Measurements from ENCODE around the gene E2F2.

- TF ChIP-seq CTCF (IDR thresholded peaks at IDR 0.05; ENCODE audit: poor library complexity), result no peak
- no peak for TF ChIP-seq EZH2 (IDR thresholded peaks at IDR 0.05; ENCODE audit: borderline replicate concordance)
- TF ChIP-seq EZH2phosphoT487 (IDR thresholded peaks at IDR 0.05; ENCODE audit: low read depth, severe bottlenecking, unreplicated experiment), result no peak
These were observed 60.6 kb downstream of the E2F2 start for GRCh38 chr1:23470282-23471070.
